Measurements from ENCODE around the gene ERCC5. TPM values are rescaled to one million over a fixed set of nuclear protein-coding genes. Genes with fewer than 3 reads are reported as not detected.

ERCC5 gene
- total and polyA plus RNA-seq, 2 of the 8 experiments (the other 6 are each of a cell fraction or from before 2014, with no cell fraction given) = 3.8 to 24.4 TPM

DNA sequence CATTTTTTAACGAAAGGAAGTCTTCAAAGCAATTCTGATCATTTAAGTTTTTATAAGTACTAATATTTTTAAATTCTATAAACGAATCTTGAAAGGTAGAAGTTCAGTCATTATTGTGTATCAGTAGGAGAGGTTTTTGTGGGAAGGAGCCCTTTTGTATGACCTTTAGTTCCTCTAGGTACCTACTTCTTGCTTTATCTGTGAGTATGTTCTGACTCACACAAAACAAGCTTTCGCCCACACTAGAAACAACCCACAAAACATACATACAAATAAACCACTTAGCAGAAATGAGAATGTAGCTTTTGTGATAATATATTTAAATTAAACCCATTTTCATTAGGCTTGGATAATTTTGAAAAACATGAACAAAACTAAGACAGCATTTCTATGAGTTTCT lies 27.8 kb downstream of the ERCC5 start:
- H3K9ac ChIP-seq (replicated peaks in 1 of 4; ENCODE audit: extremely low read depth in 1 of 4, low read depth in 3 of 4, low read length in 3 of 4) = no peak overlapping the region
- no peak overlapping the region for H3K18ac ChIP-seq (ENCODE audit: extremely low read depth, low read length)
- H4K20me1 ChIP-seq (replicated peaks in 1 of 2; ENCODE audit: control insufficient read depth in 1 of 2, insufficient read depth in 2 of 2, low read length in 2 of 2) = no peaks in the 10 kb centered on the region
- FAIRE-seq (no peak), DNase-seq (ENCODE audit: low read depth in 1 of 2, low spot score in 2 of 2) (no peak)
- no peak overlapping the region for H4K5ac ChIP-seq (ENCODE audit: insufficient read length, low read depth, low read length)
- H3K9me3 ChIP-seq (ENCODE audit: insufficient read depth in 2 of 2, low read depth in 1 of 2, low read length in 1 of 2) = no peaks in the 10 kb centered on the region
- no peak overlapping the region for H3K23ac ChIP-seq (ENCODE audit: insufficient read length)
- H3K4me1 ChIP-seq (replicated peaks in 1 of 4; ENCODE audit: control insufficient read depth in 3 of 4, insufficient read depth in 4 of 4, low read length in 3 of 4) = peaks cover 2 to 5% (median 3%) of the 10 kb centered on the region in 4 experiments; a peak in 5 of 7 replicates
- WGBS, 2 experiments (ENCODE audit: extremely low coverage in 1 of 2, insufficient coverage in 1 of 2, insufficient read length in 1 of 2, insufficient replicate concordance in 2 of 2, low coverage in 1 of 2, low lambda C conversion rate in 2 of 2, missing lambda C conversion rate in 1 of 2) = 55% methylated on average over 3 of the region's 3 CpGs; no CpG with 5 or more reads in 1 of the 2 experiments
- no peak overlapping the region for H3K14ac ChIP-seq (ENCODE audit: insufficient read length)
- no peak overlapping the region for H3K4me2 ChIP-seq (ENCODE audit: insufficient read depth in 1 of 2, low read depth in 2 of 2, low read length in 2 of 2)
- H4K91ac ChIP-seq (replicated peaks; ENCODE audit: insufficient read length, low read length) = no peak overlapping the region
- no peaks in the 10 kb centered on the region for H3K23me2 ChIP-seq (ENCODE audit: low read depth, low read length)
- CTCF ChIA-PET (ENCODE audit: partially characterized antibody) = interaction anchor here (1.1 kb wide), 1 partner anchor 11 kb away, joined by 3 read pairs; no protein-coding TSS in a partner anchor
- H2BK20ac ChIP-seq (ENCODE audit: low read length) = no peak overlapping the region
- H3K4ac ChIP-seq (replicated peaks; ENCODE audit: insufficient read length, low read depth, low read length) = no peak overlapping the region
- H3K79me2 ChIP-seq (ENCODE audit: control insufficient read depth in 1 of 2, insufficient read depth in 2 of 2, low read length in 2 of 2) = no peaks in the 10 kb centered on the region
- no peaks in the 10 kb centered on the region for H3K79me1 ChIP-seq (ENCODE audit: low read depth, low read length)
- TF ChIP-seq CBX5 (IDR thresholded peaks at IDR 0.05; ENCODE audit: low read depth, low read length) (no peak), RFX5 (IDR thresholded peaks at IDR 0.05; ENCODE audit: borderline replicate concordance, low read depth, low read length) (no peak), POLR2A (IDR thresholded peaks at IDR 0.05; ENCODE audit: control extremely low read depth in 1 of 2, low read depth in 2 of 2, low read length in 2 of 2) (no peak), HDAC2 (IDR thresholded peaks at IDR 0.05; ENCODE audit: borderline replicate concordance in 1 of 2, low read depth in 2 of 2, low read length in 2 of 2) (no peak), PHF8 (conservative IDR thresholded peaks at IDR 0.05; ENCODE audit: low read depth, low read length) (no peak), BACH1 (IDR thresholded peaks at IDR 0.05; ENCODE audit: low read length) (no peak), RNF2 (IDR thresholded peaks at IDR 0.05; ENCODE audit: borderline replicate concordance, low read depth, low read length, missing control alignments, poor library complexity, severe bottlenecking) (no peak), BRCA1 (IDR thresholded peaks at IDR 0.05; ENCODE audit: low read depth, low read length) (no peak), EGR1 (IDR thresholded peaks at IDR 0.05; ENCODE audit: borderline replicate concordance, low read depth, low read length) (no peak), KDM4A (IDR thresholded peaks at IDR 0.05; ENCODE audit: low read depth, low read length, severe bottlenecking) (no peak)
- TF ChIP-seq, protein P1, sequence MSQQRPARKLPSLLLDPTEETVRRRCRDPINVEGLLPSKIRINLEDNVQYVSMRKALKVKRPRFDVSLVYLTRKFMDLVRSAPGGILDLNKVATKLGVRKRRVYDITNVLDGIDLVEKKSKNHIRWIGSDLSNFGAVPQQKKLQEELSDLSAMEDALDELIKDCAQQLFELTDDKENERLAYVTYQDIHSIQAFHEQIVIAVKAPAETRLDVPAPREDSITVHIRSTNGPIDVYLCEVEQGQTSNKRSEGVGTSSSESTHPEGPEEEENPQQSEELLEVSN (IDR thresholded peaks at IDR 0.05) = no peak
- TF ChIP-seq, protein P2, sequence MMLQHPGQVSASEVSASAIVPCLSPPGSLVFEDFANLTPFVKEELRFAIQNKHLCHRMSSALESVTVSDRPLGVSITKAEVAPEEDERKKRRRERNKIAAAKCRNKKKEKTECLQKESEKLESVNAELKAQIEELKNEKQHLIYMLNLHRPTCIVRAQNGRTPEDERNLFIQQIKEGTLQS (IDR thresholded peaks at IDR 0.05; ENCODE audit: insufficient read depth, low read depth, low read length) = no peak
- H4K8ac ChIP-seq (ENCODE audit: extremely low read depth, insufficient read depth, low read length) = no peak overlapping the region
- POLR2A ChIA-PET (ENCODE audit: partially characterized antibody) = no interaction called here
- no peak overlapping the region for H3K56ac ChIP-seq (replicated peaks; ENCODE audit: insufficient read length, low read depth, low read length)
- H3K27me3 ChIP-seq (replicated peaks in 1 of 4; ENCODE audit: control insufficient read depth in 3 of 4, extremely low read depth in 1 of 4, insufficient read depth in 3 of 4, low read length in 3 of 4) = no peaks in the 10 kb centered on the region
- H3K36me3 ChIP-seq (ENCODE audit: control insufficient read depth in 2 of 4, insufficient read depth in 4 of 4, low read length in 3 of 4) = peaks cover 0 to 18% (median 1%) of the 10 kb centered on the region in 4 experiments; a peak in 4 of 8 replicates
- H2BK5ac ChIP-seq (ENCODE audit: low read depth, low read length) = no peak overlapping the region
- no peak overlapping the region for H2BK15ac ChIP-seq (ENCODE audit: low read length)
- H2AFZ ChIP-seq (ENCODE audit: low read length) = no peak overlapping the region
- no peak overlapping the region for H2AK5ac ChIP-seq (ENCODE audit: low read depth, low read length)
- H3K27ac ChIP-seq (ENCODE audit: low read depth, low read length) = no peak overlapping the region
- H2BK120ac ChIP-seq (replicated peaks; ENCODE audit: low read depth, low read length) = no peak overlapping the region
- H2BK12ac ChIP-seq (ENCODE audit: low read depth, low read length) = no peak overlapping the region
- no peak overlapping the region for H3K4me3 ChIP-seq (ENCODE audit: extremely low read depth in 1 of 4, insufficient read depth in 2 of 4, low read depth in 3 of 4, low read length in 4 of 4)
